Astrocyte of the cerebellum (primary cell): ENCODE measurements around the gene ZNF326.
A peak's percentile ranks its signal among the peaks of the same experiment; 100 is the strongest.

Source experiments
- DNase-seq: peaks from one replicate; pipeline ENCODE4 v3.0.0-alpha.2; 2011; ENCODE audit warnings: low read depth
- H3K4me3 ChIP-seq: 2 replicates; pipeline ENCODE4 v1.5.1; 2011; ENCODE audit warnings: mild to moderate bottlenecking, low read depth, low read length, moderate library complexity
- CTCF ChIP-seq: IDR thresholded peaks from 2 replicates; pipeline ENCODE4 v1.5.1; 2012; ENCODE audit warnings: low read length, low read depth, moderate library complexity, mild to moderate bottlenecking; ENCODE audit errors: missing control alignments
- in situ Hi-C: cut with HindIII; loops from 2 replicates; pipeline ENCODE4 v1.10.0; 2017; ENCODE audit warnings: low sequenced_read_pairs

Gene ZNF326

GRCh38 chr1:89994805-89995597, at the start of gene ZNF326:
Gene ZNF326 (plus strand): TSS chr1:89995110. CDS start chr1:89995258, 148 bp downstream.
- peak; percentile 95 for DNase-seq
- H3K4me3 ChIP-seq = peak within 1 kb of the TSS; percentile 81
- TF ChIP-seq CTCF = no peak
- in situ Hi-C loops = loop anchor here (5.0 kb wide), 1 partner anchor 37 kb away; no protein-coding TSS in a partner anchor

- in situ Hi-C loops = no loop called here
- no peak for TF ChIP-seq CTCF
- DNase-seq = no peak
- no peak overlapping the region for H3K4me3 ChIP-seq
Observed at GRCh38 chr1:89945852-89946476, 48.9 kb upstream of the ZNF326 start.

GRCh38 chr1:89946532-89946931, 48.4 kb upstream of the ZNF326 start:
- H3K4me3 ChIP-seq = no peak overlapping the region
- in situ Hi-C loops = no loop called here
- no peak for DNase-seq
- no peak for TF ChIP-seq CTCF

GRCh38 chr1:89948722-89949345, 46.1 kb upstream of the ZNF326 start:
- no peak for TF ChIP-seq CTCF
- in situ Hi-C loops = no loop called here
- no peak for DNase-seq
- H3K4me3 ChIP-seq = no peak overlapping the region

GRCh38 chr1:89949991-89950624, 44.8 kb upstream of the ZNF326 start:
- in situ Hi-C loops = loop anchor here (25.0 kb wide), 1 partner anchor 313 kb away; the partner anchor contains the start of gene LRRC8C
- H3K4me3 ChIP-seq = no peak overlapping the region
- DNase-seq = no peak
- no peak for TF ChIP-seq CTCF

GRCh38 chr1:89950703-89951102, 44.2 kb upstream of the ZNF326 start:
- no peak overlapping the region for H3K4me3 ChIP-seq
- no peak for DNase-seq
- in situ Hi-C loops = loop anchor here (25.0 kb wide), 1 partner anchor 313 kb away; the partner anchor contains the start of gene LRRC8C
- TF ChIP-seq CTCF = no peak
